Measurements from ENCODE around the gene ZNF607.
"Not testable (repeated sequence)": the region's sequence is repeated elsewhere in the genome, so short reads cannot be mapped to it uniquely, and the experiment has no call there.

Gene ZNF607

DNA sequence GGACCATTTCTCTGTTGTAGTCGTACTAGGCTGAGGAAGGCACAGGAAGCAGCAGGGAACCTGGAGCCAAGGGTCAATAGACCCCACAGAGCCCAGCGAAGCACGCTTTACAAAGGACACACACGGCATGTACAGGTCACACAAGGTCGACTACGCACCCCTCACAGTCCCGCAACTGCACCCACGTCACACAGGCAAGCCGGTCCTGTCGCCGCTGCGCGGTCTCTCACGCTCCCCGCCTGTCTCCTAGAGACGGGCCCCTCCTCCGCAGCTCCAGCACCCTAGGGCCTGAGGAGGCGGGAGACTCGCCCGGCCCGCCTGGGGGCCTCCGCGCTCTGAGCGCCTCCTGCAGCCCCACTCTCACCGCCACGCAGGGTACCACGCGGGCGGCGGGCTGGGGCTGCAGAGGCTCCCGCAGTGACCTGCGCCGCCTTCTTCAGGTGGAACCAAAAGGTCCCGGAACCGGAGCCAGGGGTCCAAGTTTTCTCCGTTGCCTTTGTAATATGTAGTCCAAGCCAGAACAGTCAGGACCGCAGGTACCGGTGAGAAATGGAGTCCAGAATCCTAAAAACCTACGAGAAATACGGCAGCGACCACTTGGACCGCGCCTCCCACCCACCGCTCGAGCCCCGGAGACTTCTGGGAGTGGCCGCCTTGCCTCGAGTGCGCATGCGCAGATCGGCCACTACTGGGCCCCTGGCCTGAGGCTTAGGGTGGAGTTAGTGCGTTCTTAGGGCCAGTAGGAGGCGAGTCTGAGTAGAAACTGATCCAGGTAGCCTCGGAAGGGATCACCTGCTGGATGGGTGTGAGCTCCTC, at the start of gene ZNF607:
Gene ZNF607 (minus strand): TSS at position 651 of the 816 bp plus-strand sequence. CDS start 8,143 bp downstream, outside the sequence.
- H3K9ac ChIP-seq (ENCODE audit: low read length) = peak within 1 kb of the TSS; percentile 95
- peak within 1 kb of the TSS; percentile 77 for H3K27ac ChIP-seq (ENCODE audit: low read depth, low read length)
- peaks cover 5% of the 10 kb centered on the region for H3K4me1 ChIP-seq (ENCODE audit: control insufficient read depth, insufficient read depth, low read length)
- no peaks in the 10 kb centered on the region for H3K27me3 ChIP-seq (ENCODE audit: control insufficient read depth, insufficient read depth, low read length)
- no peaks in the 10 kb centered on the region for H3K36me3 ChIP-seq (ENCODE audit: control insufficient read depth, insufficient read depth, low read length)
- peak within 1 kb of the TSS; percentile 98 for H3K4me3 ChIP-seq (ENCODE audit: low read length)

DNA sequence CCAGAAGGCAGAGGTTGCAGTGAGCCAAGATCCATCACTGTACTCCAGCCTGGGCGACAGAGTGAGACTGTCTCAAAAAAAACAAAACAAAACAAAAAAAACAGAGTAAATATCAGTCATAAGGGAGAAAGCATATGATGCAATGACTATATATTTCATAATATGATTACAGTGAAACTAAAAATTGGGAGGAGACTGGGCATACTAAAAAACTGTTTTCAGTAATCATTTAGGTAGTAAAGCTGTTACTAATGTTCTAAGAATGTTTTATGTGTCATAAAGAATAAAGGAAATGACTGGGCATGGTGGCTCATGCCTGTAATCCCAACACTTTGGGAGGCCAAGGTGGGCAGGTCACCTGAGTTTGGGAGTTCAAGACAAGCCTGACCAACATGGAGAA, 43.9 kb upstream of the ZNF607 start:
- Histone ChIP-seq H3K4me1 (ENCODE audit: control insufficient read depth, insufficient read depth, low read length) (no peaks in the 10 kb centered on the region), H3K36me3 (ENCODE audit: control insufficient read depth, insufficient read depth, low read length) (no peaks in the 10 kb centered on the region), H3K27ac (ENCODE audit: low read depth, low read length) (no peak overlapping the region), H3K27me3 (ENCODE audit: control insufficient read depth, insufficient read depth, low read length) (no peaks in the 10 kb centered on the region), H3K9ac (ENCODE audit: low read length) (no peak overlapping the region), H3K4me3 (ENCODE audit: low read length) (no peak overlapping the region)

GRCh38 chr19:37757683-37758082, 38.1 kb upstream of the ZNF607 start:
- H3K27me3 ChIP-seq (ENCODE audit: control insufficient read depth, insufficient read depth, low read length); H3K4me3 ChIP-seq (ENCODE audit: low read length); H3K9ac ChIP-seq (ENCODE audit: low read length); H3K36me3 ChIP-seq (ENCODE audit: control insufficient read depth, insufficient read depth, low read length); H3K4me1 ChIP-seq (ENCODE audit: control insufficient read depth, insufficient read depth, low read length); H3K27ac ChIP-seq (ENCODE audit: low read depth, low read length): not testable (repeated sequence)

- H3K36me3 ChIP-seq (ENCODE audit: control insufficient read depth, insufficient read depth, low read length) = peaks cover 20% of the 10 kb centered on the region
- H3K9ac ChIP-seq (ENCODE audit: low read length) = no peak overlapping the region
- H3K4me3 ChIP-seq (ENCODE audit: low read length) = no peak overlapping the region
- no peaks in the 10 kb centered on the region for H3K27me3 ChIP-seq (ENCODE audit: control insufficient read depth, insufficient read depth, low read length)
- no peaks in the 10 kb centered on the region for H3K4me1 ChIP-seq (ENCODE audit: control insufficient read depth, insufficient read depth, low read length)
- H3K27ac ChIP-seq (ENCODE audit: low read depth, low read length) = no peak overlapping the region
These were observed 18.8 kb upstream of the ZNF607 start for GRCh38 chr19:37738371-37738770.

DNA sequence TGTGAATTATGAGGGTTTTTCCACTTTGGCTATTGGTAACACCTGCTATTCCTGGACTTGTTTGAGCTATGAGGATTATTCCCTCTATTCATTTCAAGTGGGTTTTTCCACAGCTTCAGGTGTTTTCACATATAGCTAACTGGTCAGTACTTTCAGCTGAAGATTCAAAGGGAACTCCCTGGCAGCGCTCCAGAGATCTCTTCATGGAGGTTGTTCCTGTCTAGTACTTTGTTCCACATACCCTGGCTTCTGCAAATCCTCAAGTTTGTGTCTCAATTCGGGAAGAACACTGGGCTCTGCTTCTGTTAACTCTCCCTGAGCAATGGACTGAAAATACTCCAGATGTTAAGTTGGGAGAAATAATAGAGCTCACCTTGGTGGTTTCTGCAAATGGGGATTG, 5.6 kb upstream of the ZNF607 start:
- no peaks in the 10 kb centered on the region for H3K36me3 ChIP-seq (ENCODE audit: control insufficient read depth, insufficient read depth, low read length)
- H3K4me3 ChIP-seq (ENCODE audit: low read length) = no peak overlapping the region
- H3K27ac ChIP-seq (ENCODE audit: low read depth, low read length) = no peak overlapping the region
- no peaks in the 10 kb centered on the region for H3K4me1 ChIP-seq (ENCODE audit: control insufficient read depth, insufficient read depth, low read length)
- no peaks in the 10 kb centered on the region for H3K27me3 ChIP-seq (ENCODE audit: control insufficient read depth, insufficient read depth, low read length)
- no peak overlapping the region for H3K9ac ChIP-seq (ENCODE audit: low read length)

DNA sequence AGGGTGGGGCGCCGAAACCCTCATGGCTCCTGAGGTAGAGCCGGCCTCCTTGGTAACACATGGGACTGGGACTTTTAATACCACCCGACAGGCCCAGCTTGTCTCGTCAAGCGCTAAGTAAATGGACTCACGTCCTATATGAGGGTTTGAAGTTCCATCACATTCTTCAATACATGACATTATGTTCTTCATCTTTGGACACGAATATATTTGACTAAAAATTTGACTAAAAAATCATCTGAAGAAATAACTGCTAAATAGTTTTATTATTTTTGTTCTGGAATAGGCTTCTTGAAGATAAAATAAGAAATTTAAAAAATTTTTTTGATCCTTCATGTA, 335 bp upstream of the ZNF607 start:
- Histone ChIP-seq H3K27me3 (ENCODE audit: control insufficient read depth, insufficient read depth, low read length) (no peaks in the 10 kb centered on the region), H3K9ac (ENCODE audit: low read length) (no peak overlapping the region), H3K27ac (ENCODE audit: low read depth, low read length) (peak overlapping the region; percentile 77)

DNA sequence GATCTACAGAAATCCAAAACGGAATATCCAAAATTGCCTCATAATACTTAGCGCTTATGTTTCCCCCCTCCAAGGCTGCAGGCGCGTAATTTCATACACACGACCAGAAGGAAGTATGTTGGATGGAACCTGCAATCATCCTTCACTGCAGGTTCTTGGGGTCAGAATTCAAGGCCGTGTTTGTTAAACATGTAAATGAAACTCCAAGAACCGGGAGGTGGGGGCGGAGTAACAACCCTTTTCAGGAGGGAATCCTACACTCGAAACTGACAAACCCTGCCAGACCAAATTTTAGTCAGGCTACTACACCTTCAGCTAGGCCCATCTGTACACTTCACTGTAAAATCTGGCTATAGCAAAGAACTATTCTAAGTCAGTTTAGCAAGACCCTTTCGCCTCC, 1.3 kb downstream of the ZNF607 start:
- Histone ChIP-seq H3K27ac (ENCODE audit: low read depth, low read length) (no peak overlapping the region), H3K4me1 (ENCODE audit: control insufficient read depth, insufficient read depth, low read length) (peaks cover 5% of the 10 kb centered on the region), H3K27me3 (ENCODE audit: control insufficient read depth, insufficient read depth, low read length) (no peaks in the 10 kb centered on the region), H3K36me3 (ENCODE audit: control insufficient read depth, insufficient read depth, low read length) (no peaks in the 10 kb centered on the region), H3K4me3 (ENCODE audit: low read length) (no peak overlapping the region), H3K9ac (ENCODE audit: low read length) (no peak overlapping the region)

More for the DNA sequence above, 335 bp upstream of the ZNF607 start:
- Histone ChIP-seq H3K4me1 (ENCODE audit: control insufficient read depth, insufficient read depth, low read length) (peaks cover 5% of the 10 kb centered on the region), H3K36me3 (ENCODE audit: control insufficient read depth, insufficient read depth, low read length) (no peaks in the 10 kb centered on the region), H3K4me3 (ENCODE audit: low read length) (peak overlapping the region; percentile 98)

GRCh38 chr19:37716140-37716539, 3.4 kb downstream of the ZNF607 start:
- Histone ChIP-seq H3K4me1 (ENCODE audit: control insufficient read depth, insufficient read depth, low read length) (peaks cover 5% of the 10 kb centered on the region), H3K4me3 (ENCODE audit: low read length) (no peak overlapping the region), H3K9ac (ENCODE audit: low read length) (no peak overlapping the region), H3K27ac (ENCODE audit: low read depth, low read length) (no peak overlapping the region), H3K36me3 (ENCODE audit: control insufficient read depth, insufficient read depth, low read length) (no peaks in the 10 kb centered on the region), H3K27me3 (ENCODE audit: control insufficient read depth, insufficient read depth, low read length) (no peaks in the 10 kb centered on the region)

GRCh38 chr19:37706052-37706605, 13.4 kb downstream of the ZNF607 start:
- H3K36me3 ChIP-seq (ENCODE audit: control insufficient read depth, insufficient read depth, low read length) = peaks cover 7% of the 10 kb centered on the region
- no peak overlapping the region for H3K27ac ChIP-seq (ENCODE audit: low read depth, low read length)
- H3K4me3 ChIP-seq (ENCODE audit: low read length) = no peak overlapping the region
- no peaks in the 10 kb centered on the region for H3K27me3 ChIP-seq (ENCODE audit: control insufficient read depth, insufficient read depth, low read length)
- H3K4me1 ChIP-seq (ENCODE audit: control insufficient read depth, insufficient read depth, low read length) = no peaks in the 10 kb centered on the region
- no peak overlapping the region for H3K9ac ChIP-seq (ENCODE audit: low read length)

DNA sequence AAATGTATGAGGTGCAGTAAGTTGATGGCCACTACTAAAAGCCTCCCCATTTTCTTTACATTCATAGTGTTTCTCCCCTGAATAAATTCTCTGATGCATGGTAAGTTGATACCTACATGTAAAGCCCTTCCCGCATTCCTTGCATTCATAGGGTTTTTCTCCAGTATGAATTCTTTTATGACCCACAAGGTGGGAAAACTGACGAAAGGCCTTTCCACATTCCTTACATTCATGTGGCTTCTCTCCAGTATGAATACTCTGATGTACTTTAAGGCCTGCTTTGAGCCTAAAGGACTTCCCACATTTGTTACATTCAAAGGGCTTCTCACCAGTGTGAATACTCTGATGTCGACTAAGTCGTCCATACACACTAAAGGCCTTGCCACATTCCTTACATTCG, 20.5 kb downstream of the ZNF607 start:
- H3K9ac ChIP-seq (ENCODE audit: low read length) = no peak overlapping the region
- no peak overlapping the region for H3K27ac ChIP-seq (ENCODE audit: low read depth, low read length)
- no peaks in the 10 kb centered on the region for H3K4me1 ChIP-seq (ENCODE audit: control insufficient read depth, insufficient read depth, low read length)
- peaks cover 5% of the 10 kb centered on the region for H3K36me3 ChIP-seq (ENCODE audit: control insufficient read depth, insufficient read depth, low read length)
- no peak overlapping the region for H3K4me3 ChIP-seq (ENCODE audit: low read length)
- H3K27me3 ChIP-seq (ENCODE audit: control insufficient read depth, insufficient read depth, low read length) = no peaks in the 10 kb centered on the region

DNA sequence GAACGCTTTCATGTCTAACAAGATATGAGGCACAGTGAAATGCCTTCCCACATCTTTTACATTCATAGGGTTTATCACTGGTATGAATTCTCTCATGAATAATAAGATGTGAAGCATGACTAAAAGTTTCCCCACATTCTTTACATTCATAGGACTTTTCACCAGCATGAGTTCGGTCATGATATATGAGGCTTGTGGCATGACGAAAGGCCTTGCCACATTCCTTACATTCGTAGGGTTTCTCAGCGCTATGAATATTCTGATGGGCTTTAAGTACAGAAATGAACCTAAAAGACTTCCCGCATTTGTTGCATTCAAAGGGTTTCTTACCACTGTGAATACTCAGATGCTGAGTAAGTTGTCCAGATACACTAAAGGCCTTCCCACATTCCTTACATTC, 21.3 kb downstream of the ZNF607 start:
- H3K4me3 ChIP-seq (ENCODE audit: low read length) = no peak overlapping the region

GRCh38 chr19:37695144-37695899, 24.2 kb downstream of the ZNF607 start:
- no peak overlapping the region for H3K4me3 ChIP-seq (ENCODE audit: low read length)
- H3K4me1 ChIP-seq (ENCODE audit: control insufficient read depth, insufficient read depth, low read length) = no peaks in the 10 kb centered on the region
- no peaks in the 10 kb centered on the region for H3K27me3 ChIP-seq (ENCODE audit: control insufficient read depth, insufficient read depth, low read length)
- H3K9ac ChIP-seq (ENCODE audit: low read length) = no peak overlapping the region
- peaks cover 3% of the 10 kb centered on the region for H3K36me3 ChIP-seq (ENCODE audit: control insufficient read depth, insufficient read depth, low read length)
- H3K27ac ChIP-seq (ENCODE audit: low read depth, low read length) = no peak overlapping the region

More for the DNA sequence above, 21.3 kb downstream of the ZNF607 start:
- Histone ChIP-seq H3K9ac (ENCODE audit: low read length) (no peak overlapping the region), H3K27me3 (ENCODE audit: control insufficient read depth, insufficient read depth, low read length) (no peaks in the 10 kb centered on the region), H3K4me1 (ENCODE audit: control insufficient read depth, insufficient read depth, low read length) (no peaks in the 10 kb centered on the region), H3K27ac (ENCODE audit: low read depth, low read length) (no peak overlapping the region), H3K36me3 (ENCODE audit: control insufficient read depth, insufficient read depth, low read length) (peaks cover 5% of the 10 kb centered on the region)

Data from rectal smooth muscle tissue (tissue), 1 donor.